Tibial artery (tissue), 4 donors: ENCODE results near the gene ZNF512B.
A peak's percentile ranks its signal among the peaks of the same experiment; 100 is the strongest.
"Not testable (repeated sequence)": the region's sequence is repeated elsewhere in the genome, so short reads cannot be mapped to it uniquely, and the experiment has no call there.

ENCODE experiments used
- DNase-seq, 2 donors: peaks; one replicate each; pipeline ENCODE4 v3.0.0-alpha.2; 2019
- H3K27ac ChIP-seq, 2 donors: fragments of 200-600 bp; sonication (generic) in 1 of 2; 1 replicate in 1 of 2; 2 replicates in 1 of 2; pipeline ENCODE4 v1.5.1; 2018 to 2019; ENCODE audit warnings: mild to moderate bottlenecking in 1 of 2
- H3K27me3 ChIP-seq, 2 donors: fragments of 200-600 bp; sonication (generic) in 1 of 2; one replicate each; pipeline versions ENCODE4 v1.5.1 to v1.6.0; 2016 to 2019
- H3K36me3 ChIP-seq, 3 donors: fragments of 200-600 bp; sonication (generic) in 2 of 3; one replicate each; pipeline ENCODE4 v1.5.1; 2016 to 2019; ENCODE audit warnings: mild to moderate bottlenecking in 2 of 3
- H3K4me1 ChIP-seq, 4 donors: fragments of 200-600 bp; sonication (generic) in 2 of 4; 1 replicate in 3 of 4; 2 replicates in 1 of 4; pipeline ENCODE4 v1.5.1; 2016 to 2019
- H3K4me3 ChIP-seq, 2 donors: fragments of 200-600 bp; sonication (generic) in 1 of 2; 1 replicate in 1 of 2; 2 replicates in 1 of 2; pipeline ENCODE4 v1.5.1; 2018 to 2019; ENCODE audit warnings: mild to moderate bottlenecking in 2 of 2
- H3K9me3 ChIP-seq, 3 donors: fragments of 200-600 bp; sonication (generic) in 1 of 3; one replicate each; pipeline ENCODE4 v1.5.1; 2016 to 2019
- CTCF ChIP-seq, 2 experiments: fragments of 200-600 bp in 1 of 2; fragments of 450-650 bp in 1 of 2; IDR thresholded peaks; one replicate each; pipeline ENCODE4 v1.5.1; 2017 to 2019; ENCODE audit warnings: antibody characterized with exemption in 2 of 2, mild to moderate bottlenecking in 1 of 2, moderate library complexity in 1 of 2
- intact Hi-C: fragments of 100-400 bp; cut with DNase I; formaldehyde crosslinking; loops from one replicate; pipeline ENCODE4 v1.15.0; 2023; ENCODE audit warnings: low total_unique reads

ZNF512B gene

GRCh38 chr20:63972312-63973159 lies 2.8 kb upstream of the ZNF512B start:
- no peaks in the 10 kb centered on the region for H3K9me3 ChIP-seq
- H3K27me3 ChIP-seq = no peaks in the 10 kb centered on the region
- H3K4me3 ChIP-seq = no peak overlapping the region
- intact Hi-C loops = loop anchor here (5.0 kb wide), 1 partner anchor 185 kb away; no protein-coding TSS in a partner anchor
- H3K27ac ChIP-seq = no peak overlapping the region
- DNase-seq = no peak
- peaks cover 0 to 33% (median 22%) of the 10 kb centered on the region in 4 donors for H3K4me1 ChIP-seq
- no peak for TF ChIP-seq CTCF (IDR thresholded peaks at IDR 0.05)
- peaks cover 0 to 4% (median 0%) of the 10 kb centered on the region in 3 donors for H3K36me3 ChIP-seq

GRCh38 chr20:63971960-63972311 lies 2.2 kb upstream of the ZNF512B start:
- H3K27ac ChIP-seq, H3K4me3 ChIP-seq, H3K27me3 ChIP-seq, H3K9me3 ChIP-seq, H3K36me3 ChIP-seq, DNase-seq: not testable (repeated sequence)
- intact Hi-C loops = loop anchor here (5.0 kb wide), 1 partner anchor 185 kb away; no protein-coding TSS in a partner anchor
- H3K4me1 ChIP-seq = peaks cover 0 to 33% (median 22%) of the 10 kb centered on the region in 4 donors

- Histone ChIP-seq H3K27ac (no peak overlapping the region), H3K9me3 (no peaks in the 10 kb centered on the region), H3K27me3 (no peaks in the 10 kb centered on the region), H3K4me3 (no peak overlapping the region), H3K36me3 (peaks cover 0 to 20% (median 13%) of the 10 kb centered on the region in 3 donors), H3K4me1 (peaks cover 0 to 33% (median 22%) of the 10 kb centered on the region in 4 donors)
- intact Hi-C loops = loop anchor here (5.0 kb wide), 1 partner anchor 184 kb away; no protein-coding TSS in a partner anchor
- TF ChIP-seq CTCF (IDR thresholded peaks at IDR 0.05) = no peak
- DNase-seq = no peak
Measured at GRCh38 chr20:63970714-63971431, 1.1 kb upstream of the ZNF512B start.

- Histone ChIP-seq H3K36me3 (peaks cover 0 to 28% (median 15%) of the 10 kb centered on the region in 3 donors), H3K4me1 (peaks cover 0 to 31% (median 20%) of the 10 kb centered on the region in 4 donors), H3K9me3 (no peaks in the 10 kb centered on the region), H3K27ac (peak overlapping the region; percentile 65 to 66), H3K27me3 (no peaks in the 10 kb centered on the region), H3K4me3 (peak overlapping the region; percentile 63 to 66)
- DNase-seq = peak in 1 of 2 donors; percentile 16
- TF ChIP-seq CTCF (IDR thresholded peaks at IDR 0.05) = no peak
- intact Hi-C loops = no loop called here
Measured at GRCh38 chr20:63968928-63969760, 586 bp downstream of the ZNF512B start.

- peaks cover 0 to 36% (median 24%) of the 10 kb centered on the region in 3 donors for H3K36me3 ChIP-seq
- no peaks in the 10 kb centered on the region for H3K9me3 ChIP-seq
- H3K27ac ChIP-seq = peak overlapping the region; percentile 65 to 66
- TF ChIP-seq CTCF (IDR thresholded peaks at IDR 0.05) = no peak
- peak overlapping the region; percentile 63 to 66 for H3K4me3 ChIP-seq
- DNase-seq = peak in 1 of 2 donors; percentile 19
- H3K27me3 ChIP-seq = no peaks in the 10 kb centered on the region
- peaks cover 0 to 23% (median 16%) of the 10 kb centered on the region in 4 donors for H3K4me1 ChIP-seq
- intact Hi-C loops = no loop called here
Measured at GRCh38 chr20:63968136-63968927, 1.4 kb downstream of the ZNF512B start.
